Karpas-422 (cell line): ENCODE data around the gene GAS2L1. TPM values are rescaled to one million over a fixed set of nuclear protein-coding genes. Genes with fewer than 3 reads are reported as not detected.

Experiments
- DNase-seq: peaks from one replicate; pipeline ENCODE4 v3.0.0-alpha.2; 2015
- H2AFZ ChIP-seq: fragments of 200-600 bp; sonication (generic); 2 replicates; pipeline ENCODE4 v1.6.1; 2014; ENCODE audit warnings: antibody characterized with exemption, low read length, mixed read lengths
- H3K27ac ChIP-seq: fragments of 200-600 bp; sonication (generic); 2 replicates; pipeline ENCODE4 v1.5.1; 2014; ENCODE audit warnings: mild to moderate bottlenecking, low read length, moderate library complexity
- H3K27me3 ChIP-seq: fragments of 200-600 bp; sonication (generic); 2 replicates; pipeline ENCODE4 v1.6.1; 2014; ENCODE audit warnings: low read length, mixed read lengths
- H3K36me3 ChIP-seq: fragments of 200-600 bp; sonication (generic); 2 replicates; pipeline ENCODE4 v1.6.1; 2014; ENCODE audit warnings: low read length, mixed read lengths; ENCODE audit not compliant: insufficient read depth
- H3K4me1 ChIP-seq: fragments of 200-600 bp; sonication (generic); 2 replicates; pipeline ENCODE4 v1.6.1; 2014; ENCODE audit warnings: mild to moderate bottlenecking, low read length, mixed read lengths
- H3K4me2 ChIP-seq: fragments of 200-600 bp; sonication (generic); 2 replicates; pipeline ENCODE4 v1.6.1; 2014; ENCODE audit warnings: low read length, low read depth, mild to moderate bottlenecking; ENCODE audit not compliant: poor library complexity, severe bottlenecking
- H3K4me3 ChIP-seq: fragments of 200-600 bp; sonication (generic); 2 replicates; pipeline ENCODE4 v1.5.1; 2014; ENCODE audit warnings: mild to moderate bottlenecking, antibody characterized with exemption, low read length, mixed read lengths
- H3K79me2 ChIP-seq: fragments of 200-600 bp; sonication (generic); 2 replicates; pipeline ENCODE4 v1.6.1; 2014; ENCODE audit warnings: mild to moderate bottlenecking, low read length, mixed read lengths
- H3K9ac ChIP-seq: fragments of 200-600 bp; sonication (generic); 2 replicates; pipeline ENCODE4 v1.6.0; 2014; ENCODE audit warnings: low read length
- H3K9me2 ChIP-seq: fragments of 200-600 bp; sonication (generic), shearing (Covaris generic); replicated peaks from 2 replicates; pipeline ENCODE4 v1.6.0; 2014; ENCODE audit warnings: mild to moderate bottlenecking, low read length, moderate library complexity; ENCODE audit not compliant: insufficient read depth
- H3K9me3 ChIP-seq: fragments of 300-700, 200-600 bp; sonication (generic); 2 replicates; pipeline ENCODE4 v1.6.1; 2014; ENCODE audit warnings: low read length, mixed read lengths
- H4K20me1 ChIP-seq: fragments of 200-600 bp; sonication (generic); 2 replicates; pipeline ENCODE4 v1.6.1; 2014; ENCODE audit warnings: mild to moderate bottlenecking, antibody characterized with exemption, low read length, low read depth; ENCODE audit not compliant: insufficient read depth
- total RNA-seq: library from RNA; depleted of rRNA; stranded (reverse); fragments of >200 nt; shearing (Covaris generic); gene quantifications from 2 replicates; pipeline ENCODE4 v1.2.3, GENCODE V29; 2014; ENCODE audit warnings: low replicate concordance

GAS2L1 gene
- total RNA-seq, 1 experiment from 2014 or later = not detected

GRCh38 chr22:29325356-29325755, 18.9 kb downstream of the GAS2L1 start:
- Histone ChIP-seq H3K79me2 (no peaks in the 10 kb centered on the region), H3K4me2 (no peak overlapping the region)

GRCh38 chr22:29325785-29326315, 19.4 kb downstream of the GAS2L1 start:
- Histone ChIP-seq H3K27ac (no peak overlapping the region), H3K4me3 (no peak overlapping the region), H3K9ac (no peak overlapping the region), H3K36me3 (no peaks in the 10 kb centered on the region), H3K9me3 (no peaks in the 10 kb centered on the region), H3K27me3 (no peaks in the 10 kb centered on the region), H4K20me1 (no peaks in the 10 kb centered on the region), H3K4me2 (no peak overlapping the region), H3K4me1 (no peaks in the 10 kb centered on the region), H3K9me2 (no peaks in the 10 kb centered on the region), H3K79me2 (no peaks in the 10 kb centered on the region), H2AFZ (no peak overlapping the region)
- DNase-seq = no peak

More at GRCh38 chr22:29325356-29325755, 18.9 kb downstream of the GAS2L1 start:
- no peaks in the 10 kb centered on the region for H3K27me3 ChIP-seq
- no peaks in the 10 kb centered on the region for H3K9me3 ChIP-seq
- no peak overlapping the region for H3K4me3 ChIP-seq
- DNase-seq = no peak
- no peaks in the 10 kb centered on the region for H3K4me1 ChIP-seq
- no peaks in the 10 kb centered on the region for H3K9me2 ChIP-seq
- no peak overlapping the region for H2AFZ ChIP-seq
- no peaks in the 10 kb centered on the region for H3K36me3 ChIP-seq
- no peaks in the 10 kb centered on the region for H4K20me1 ChIP-seq
- no peak overlapping the region for H3K27ac ChIP-seq
- no peak overlapping the region for H3K9ac ChIP-seq

DNA sequence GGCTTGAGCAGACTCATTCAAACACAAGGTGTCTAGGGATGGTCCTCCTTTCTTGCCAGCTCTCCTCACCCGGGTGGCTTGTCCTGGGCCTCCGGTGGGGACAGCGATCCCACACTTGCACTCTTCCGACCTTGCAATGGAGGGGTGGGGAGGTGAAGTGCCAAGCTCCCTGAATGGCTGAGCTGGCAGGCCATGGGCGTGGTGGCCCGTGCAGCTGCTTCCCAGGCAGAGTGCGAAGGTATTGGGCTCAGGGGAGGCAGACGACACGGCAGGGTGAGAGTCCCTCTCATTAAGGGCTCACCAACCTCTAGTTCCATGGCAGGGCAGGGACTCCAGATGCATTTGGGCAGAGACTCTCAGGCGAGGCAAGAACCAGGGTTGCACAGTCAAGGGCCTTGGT, 20.0 kb downstream of the GAS2L1 start:
- Histone ChIP-seq H3K27me3 (no peaks in the 10 kb centered on the region), H3K9me2 (no peaks in the 10 kb centered on the region), H3K4me2 (no peak overlapping the region), H3K4me3 (no peak overlapping the region), H3K27ac (no peak overlapping the region), H2AFZ (no peak overlapping the region), H3K4me1 (no peaks in the 10 kb centered on the region), H3K79me2 (no peaks in the 10 kb centered on the region), H3K9ac (no peak overlapping the region), H4K20me1 (no peaks in the 10 kb centered on the region), H3K36me3 (0 out of 2 replicates have a peak, but pooled peaks cover 3% of the 10 kb centered on the region), H3K9me3 (no peaks in the 10 kb centered on the region)
- DNase-seq = no peak

GRCh38 chr22:29327089-29327764, 20.8 kb downstream of the GAS2L1 start:
- no peak overlapping the region for H3K27ac ChIP-seq
- H3K9me3 ChIP-seq = no peaks in the 10 kb centered on the region
- DNase-seq = no peak
- H4K20me1 ChIP-seq = no peaks in the 10 kb centered on the region
- no peaks in the 10 kb centered on the region for H3K4me1 ChIP-seq
- no peaks in the 10 kb centered on the region for H3K9me2 ChIP-seq
- H3K4me3 ChIP-seq = no peak overlapping the region
- H3K36me3 ChIP-seq = 0 out of 2 replicates have a peak, but pooled peaks cover 3% of the 10 kb centered on the region
- no peak overlapping the region for H3K4me2 ChIP-seq
- H3K9ac ChIP-seq = no peak overlapping the region
- no peaks in the 10 kb centered on the region for H3K79me2 ChIP-seq
- H2AFZ ChIP-seq = no peak overlapping the region
- no peaks in the 10 kb centered on the region for H3K27me3 ChIP-seq

GRCh38 chr22:29328055-29328454, 21.6 kb downstream of the GAS2L1 start:
- no peak for DNase-seq
- Histone ChIP-seq H3K4me2 (no peak overlapping the region), H3K9ac (no peak overlapping the region), H3K4me1 (no peaks in the 10 kb centered on the region), H3K79me2 (no peaks in the 10 kb centered on the region), H3K4me3 (no peak overlapping the region), H3K27ac (no peak overlapping the region), H3K36me3 (0 out of 2 replicates have a peak, but pooled peaks cover 3% of the 10 kb centered on the region), H3K9me3 (no peaks in the 10 kb centered on the region), H3K27me3 (no peaks in the 10 kb centered on the region), H2AFZ (no peak overlapping the region), H3K9me2 (no peaks in the 10 kb centered on the region), H4K20me1 (no peaks in the 10 kb centered on the region)

DNA sequence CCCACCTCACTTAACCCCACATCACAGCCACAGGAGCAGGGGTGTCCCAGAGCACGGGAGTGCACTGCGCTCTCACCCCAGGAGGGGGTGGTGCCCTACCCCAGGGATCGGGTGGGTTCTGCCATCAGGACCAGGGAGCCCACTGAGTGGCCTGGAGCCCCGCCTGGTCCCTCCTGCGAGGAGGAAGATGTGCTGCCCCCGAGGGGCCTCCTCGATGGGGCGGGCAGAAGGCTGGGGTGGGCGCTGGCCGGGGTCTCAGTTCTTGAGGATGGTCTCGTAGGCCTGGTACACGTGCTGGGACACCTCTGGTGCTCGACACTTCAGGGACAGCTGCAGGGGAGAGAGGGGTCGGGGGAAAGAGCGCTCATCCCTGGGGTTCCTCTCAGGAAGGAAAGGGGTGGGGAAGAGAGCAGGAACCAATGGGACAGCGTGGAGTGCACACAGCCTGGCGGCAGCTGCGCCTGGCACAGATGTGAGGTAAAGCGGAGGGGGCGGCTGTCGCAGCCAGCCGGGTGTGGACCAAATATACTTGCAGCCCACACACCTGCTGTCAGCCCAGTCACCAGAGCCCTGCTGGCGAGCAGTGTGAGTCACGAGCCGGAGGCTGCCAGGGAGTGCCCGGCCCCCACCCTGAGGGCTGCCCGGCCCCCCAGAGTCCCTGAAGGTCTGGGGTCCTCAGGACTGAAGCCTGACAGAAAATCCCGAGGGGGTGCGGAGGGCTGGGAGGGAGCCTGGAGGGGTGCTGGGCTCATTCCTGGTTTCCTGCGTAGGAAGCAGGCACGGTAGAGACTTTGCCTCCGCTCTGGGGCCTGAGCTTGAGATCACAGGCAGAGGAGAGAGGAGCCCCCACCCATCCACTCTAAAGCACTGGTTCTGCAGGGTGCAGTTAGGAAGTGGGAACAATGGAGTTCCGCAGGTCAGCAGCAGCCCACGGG, 22.4 kb downstream of the GAS2L1 start:
- H3K4me2 ChIP-seq = no peak overlapping the region
- no peak overlapping the region for H2AFZ ChIP-seq
- H3K27me3 ChIP-seq = no peaks in the 10 kb centered on the region
- H4K20me1 ChIP-seq = no peaks in the 10 kb centered on the region
- 0 out of 2 replicates have a peak, but pooled peaks cover 3% of the 10 kb centered on the region for H3K36me3 ChIP-seq
- H3K4me1 ChIP-seq = no peaks in the 10 kb centered on the region
- H3K9me3 ChIP-seq = no peaks in the 10 kb centered on the region
- H3K4me3 ChIP-seq = no peak overlapping the region
- H3K9me2 ChIP-seq = no peaks in the 10 kb centered on the region
- no peaks in the 10 kb centered on the region for H3K79me2 ChIP-seq
- DNase-seq = no peak
- no peak overlapping the region for H3K27ac ChIP-seq
- no peak overlapping the region for H3K9ac ChIP-seq

GRCh38 chr22:29329581-29329980, 23.1 kb downstream of the GAS2L1 start:
- no peaks in the 10 kb centered on the region for H3K27me3 ChIP-seq
- no peak for DNase-seq
- no peak overlapping the region for H2AFZ ChIP-seq
- no peak overlapping the region for H3K4me2 ChIP-seq
- no peaks in the 10 kb centered on the region for H3K9me2 ChIP-seq
- no peaks in the 10 kb centered on the region for H3K9me3 ChIP-seq
- H4K20me1 ChIP-seq = no peaks in the 10 kb centered on the region
- H3K4me3 ChIP-seq = no peak overlapping the region
- no peak overlapping the region for H3K27ac ChIP-seq
- no peaks in the 10 kb centered on the region for H3K4me1 ChIP-seq
- no peaks in the 10 kb centered on the region for H3K79me2 ChIP-seq
- 0 out of 2 replicates have a peak, but pooled peaks cover 3% of the 10 kb centered on the region for H3K36me3 ChIP-seq
- H3K9ac ChIP-seq = no peak overlapping the region

DNA sequence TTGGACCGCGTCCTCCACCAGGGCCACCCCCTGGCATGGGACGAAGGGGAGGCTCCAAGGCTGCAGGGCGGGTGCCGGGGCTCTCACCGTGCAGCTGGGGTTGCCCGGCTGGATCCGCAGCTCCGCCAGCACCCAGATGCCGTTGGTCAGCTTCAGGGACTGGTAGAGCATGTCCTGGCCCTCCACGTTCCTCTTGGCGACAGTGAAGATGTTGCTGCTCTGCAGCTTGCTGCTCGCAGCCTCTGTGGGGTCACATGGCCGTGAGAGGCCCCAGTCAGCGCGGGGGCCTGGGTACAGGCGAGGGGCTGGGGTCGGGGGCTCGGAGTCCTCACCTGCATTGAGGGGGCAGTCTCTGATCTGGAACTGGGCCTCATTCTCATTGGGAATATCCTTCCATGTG, 23.8 kb downstream of the GAS2L1 start:
- no peak overlapping the region for H2AFZ ChIP-seq
- no peaks in the 10 kb centered on the region for H3K4me1 ChIP-seq
- no peaks in the 10 kb centered on the region for H4K20me1 ChIP-seq
- no peaks in the 10 kb centered on the region for H3K79me2 ChIP-seq
- no peaks in the 10 kb centered on the region for H3K9me3 ChIP-seq
- no peak overlapping the region for H3K4me3 ChIP-seq
- no peak for DNase-seq
- 0 out of 2 replicates have a peak, but pooled peaks cover 3% of the 10 kb centered on the region for H3K36me3 ChIP-seq
- no peaks in the 10 kb centered on the region for H3K27me3 ChIP-seq
- no peak overlapping the region for H3K9ac ChIP-seq
- H3K27ac ChIP-seq = no peak overlapping the region
- no peak overlapping the region for H3K4me2 ChIP-seq
- no peaks in the 10 kb centered on the region for H3K9me2 ChIP-seq
